SK-N-SH (cell line): ENCODE measurements around the gene VANGL2.

ENCODE experiments used
- FOXM1 ChIP-seq: IDR thresholded peaks from 2 replicates; pipeline ENCODE4 v1.4.0; 2012; ENCODE audit warnings: low read depth, mild to moderate bottlenecking
- MXI1 ChIP-seq: IDR thresholded peaks from 2 replicates; pipeline ENCODE4 v1.6.1; 2012; ENCODE audit warnings: mild to moderate bottlenecking, low read depth, low read length, improper control_type of control experiment
- POLR2AphosphoS5 ChIP-seq: IDR thresholded peaks from 2 replicates; pipeline ENCODE4 v1.6.1; 2012; ENCODE audit warnings: low read depth, low read length
- TCF12 ChIP-seq: IDR thresholded peaks from 2 replicates; pipeline ENCODE4 v1.4.0; 2012
- TF ChIP-seq, protein P1 (sequence below): fragments of 200-600 bp; sonication (generic); IDR thresholded peaks from 2 replicates; pipeline ENCODE4 v1.6.1; 2017; ENCODE audit warnings: antibody characterized with exemption, mild to moderate bottlenecking, moderate library complexity

- no peak for TF ChIP-seq FOXM1
- TF ChIP-seq, protein P1, sequence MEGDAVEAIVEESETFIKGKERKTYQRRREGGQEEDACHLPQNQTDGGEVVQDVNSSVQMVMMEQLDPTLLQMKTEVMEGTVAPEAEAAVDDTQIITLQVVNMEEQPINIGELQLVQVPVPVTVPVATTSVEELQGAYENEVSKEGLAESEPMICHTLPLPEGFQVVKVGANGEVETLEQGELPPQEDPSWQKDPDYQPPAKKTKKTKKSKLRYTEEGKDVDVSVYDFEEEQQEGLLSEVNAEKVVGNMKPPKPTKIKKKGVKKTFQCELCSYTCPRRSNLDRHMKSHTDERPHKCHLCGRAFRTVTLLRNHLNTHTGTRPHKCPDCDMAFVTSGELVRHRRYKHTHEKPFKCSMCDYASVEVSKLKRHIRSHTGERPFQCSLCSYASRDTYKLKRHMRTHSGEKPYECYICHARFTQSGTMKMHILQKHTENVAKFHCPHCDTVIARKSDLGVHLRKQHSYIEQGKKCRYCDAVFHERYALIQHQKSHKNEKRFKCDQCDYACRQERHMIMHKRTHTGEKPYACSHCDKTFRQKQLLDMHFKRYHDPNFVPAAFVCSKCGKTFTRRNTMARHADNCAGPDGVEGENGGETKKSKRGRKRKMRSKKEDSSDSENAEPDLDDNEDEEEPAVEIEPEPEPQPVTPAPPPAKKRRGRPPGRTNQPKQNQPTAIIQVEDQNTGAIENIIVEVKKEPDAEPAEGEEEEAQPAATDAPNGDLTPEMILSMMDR, result no peak
- no peak for TF ChIP-seq MXI1
- TF ChIP-seq TCF12, result no peak
- no peak for TF ChIP-seq POLR2AphosphoS5
These were observed 36.2 kb upstream of the VANGL2 start for GRCh38 chr1:160363951-160364735.
